NCI-H1048 (cell line): ENCODE results near the gene SGK1.

ENCODE experiments used
- DNase-seq: peaks from one replicate; lab custom pipeline; 2025; lab: John Stamatoyannopoulos, UW

SGK1 gene

DNA sequence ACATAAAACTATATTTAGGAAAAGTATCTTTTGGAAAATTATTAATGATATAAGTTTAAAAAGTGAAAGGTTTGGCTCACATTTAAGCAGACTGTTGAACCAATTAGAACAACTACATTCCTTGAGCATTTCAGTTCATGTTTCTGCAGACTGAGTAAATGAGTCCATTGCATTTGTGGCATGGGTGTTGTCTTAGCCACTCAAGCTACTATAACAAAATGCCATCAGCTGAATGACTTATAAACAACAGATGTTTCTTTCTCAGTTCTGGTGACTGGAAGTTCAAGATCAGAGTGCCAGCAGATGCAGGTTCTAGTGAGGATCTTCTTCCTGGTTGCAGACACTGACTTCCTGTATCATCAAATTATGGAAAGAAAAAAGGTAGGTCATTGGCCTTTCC is 198.4 kb downstream of the SGK1 start:
- no peak for DNase-seq
